SK-N-SH (cell line): Measurements from ENCODE around the gene MEAK7. TPM values are rescaled to one million over a fixed set of nuclear protein-coding genes. Genes with fewer than 3 reads are reported as not detected.

Experiments
- CTCF ChIA-PET: fragments of 300-600, 350-600 bp; formaldehyde crosslinking; extraction: SDS; loops from one replicate; lab custom pipeline; 2021; lab: Yijun Ruan, JAX
- POLR2A ChIA-PET: fragments of 350-600 bp; sonication (Branson Sonifier 250); formaldehyde crosslinking; extraction: SDS; loops from one replicate; lab custom pipeline; 2020; ENCODE audit warnings: antibody characterized with exemption, inconsistent platforms; lab: Yijun Ruan, JAX
- DNase-seq: peaks from one replicate; pipeline ENCODE4 v3.0.0; 2012
- H2AFZ ChIP-seq: fragments of 200-600 bp; sonication (generic); 2 replicates; pipeline ENCODE4 v1.8.1; 2016; ENCODE audit warnings: antibody characterized with exemption, mild to moderate bottlenecking, low read depth
- H3F3A ChIP-seq: fragments of 200-600 bp; sonication (generic); replicated peaks from 2 replicates; pipeline ENCODE3; 2016; ENCODE audit warnings: antibody characterized with exemption, mild to moderate bottlenecking; ENCODE audit not compliant: insufficient read depth
- H3K27ac ChIP-seq, 2 experiments: fragments of 200-500 bp in 1 of 2; fragments of 200-600 bp in 1 of 2; sonication (Bioruptor generic) in 1 of 2; sonication (generic), shearing (Covaris generic) in 1 of 2; 2 replicates each; pipeline versions ENCODE4 v1.5.1 to v1.6.1; 2014 to 2016; ENCODE audit warnings: low read depth in 2 of 2, inconsistent platforms in 1 of 2, low read length in 1 of 2, mild to moderate bottlenecking in 1 of 2, mixed read lengths in 1 of 2
- H3K27me3 ChIP-seq: fragments of 200-600 bp; sonication (generic), shearing (Covaris generic); 2 replicates; pipeline ENCODE4 v1.6.1; 2016; ENCODE audit warnings: mixed run types; ENCODE audit not compliant: insufficient read depth
- H3K36me3 ChIP-seq, 2 experiments: fragments of 200-500 bp in 1 of 2; fragments of 200-600 bp in 1 of 2; sonication (Bioruptor generic) in 1 of 2; sonication (generic) in 1 of 2; replicated peaks in 1 of 2; 2 replicates each; pipeline versions ENCODE3 to v1.5.1; 2014 to 2016; ENCODE audit warnings: low read length in 1 of 2, mild to moderate bottlenecking in 1 of 2; ENCODE audit not compliant: insufficient read depth in 2 of 2, control insufficient read depth in 1 of 2
- H3K4me1 ChIP-seq, 2 experiments: fragments of 200-500 bp in 1 of 2; fragments of 200-600 bp in 1 of 2; sonication (Bioruptor generic) in 1 of 2; sonication (generic), shearing (Covaris generic) in 1 of 2; 2 replicates each; pipeline versions ENCODE4 v1.5.1 to v1.6.1; 2014 to 2016; ENCODE audit warnings: low read depth in 1 of 2, low read length in 1 of 2, mixed run types in 1 of 2; ENCODE audit not compliant: insufficient read depth in 2 of 2, control insufficient read depth in 1 of 2
- H3K4me2 ChIP-seq: fragments of 200-600 bp; sonication (generic), shearing (Covaris generic); 2 replicates; pipeline ENCODE4 v1.6.1; 2017; ENCODE audit warnings: mixed run types
- H3K4me3 ChIP-seq, 2 experiments: fragments of 200-500 bp in 1 of 2; fragments of 200-600 bp in 1 of 2; sonication (Bioruptor generic) in 1 of 2; sonication (generic), shearing (Covaris generic) in 1 of 2; 2 replicates each; pipeline versions ENCODE4 v1.5.1 to v1.8.1; 2014 to 2016; ENCODE audit warnings: low read depth in 2 of 2, inconsistent platforms in 1 of 2, low read length in 1 of 2, mild to moderate bottlenecking in 1 of 2, mixed read lengths in 1 of 2, moderate library complexity in 1 of 2
- H3K79me2 ChIP-seq: fragments of 200-600 bp; sonication (generic); 2 replicates; pipeline ENCODE4 v1.8.1; 2017; ENCODE audit warnings: mild to moderate bottlenecking; ENCODE audit not compliant: insufficient read depth
- H3K9ac ChIP-seq: fragments of 200-600 bp; sonication (generic); 2 replicates; pipeline ENCODE4 v1.6.1; 2017; ENCODE audit warnings: mixed run types
- H3K9me2 ChIP-seq: fragments of 200-600 bp; sonication (generic); 2 replicates; pipeline ENCODE4 v1.6.1; 2017; ENCODE audit warnings: mixed run types
- H3K9me3 ChIP-seq: fragments of 200-600 bp; sonication (generic); 2 replicates; pipeline ENCODE4 v1.6.1; 2017; ENCODE audit warnings: mixed run types, mild to moderate bottlenecking, moderate library complexity
- H4K20me1 ChIP-seq: fragments of 200-600 bp; sonication (generic); 2 replicates; pipeline ENCODE4 v1.6.1; 2017; ENCODE audit warnings: mild to moderate bottlenecking, mixed run types; ENCODE audit not compliant: insufficient read depth
- CHD2 ChIP-seq: fragments of 150-350 bp; IDR thresholded peaks from 2 replicates; pipeline ENCODE4 v1.6.1; 2018; ENCODE audit warnings: low read length; ENCODE audit not compliant: partially characterized antibody
- ELF1 ChIP-seq: IDR thresholded peaks from 2 replicates; pipeline ENCODE4 v1.4.0; 2012
- EP300 ChIP-seq, 2 experiments: IDR thresholded peaks; 2 replicates each; pipeline versions ENCODE4 v1.4.0 to v1.6.1; 2012; ENCODE audit warnings: borderline replicate concordance in 1 of 2, low read depth in 1 of 2, low read length in 1 of 2
- EZH2phosphoT487 ChIP-seq: fragments of 200-600 bp; sonication (generic); IDR thresholded peaks from 2 replicates; pipeline ENCODE4 v1.6.1; 2017; ENCODE audit warnings: low read depth, mixed run types, mild to moderate bottlenecking, antibody characterized with exemption, moderate library complexity, borderline replicate concordance
- FOSL2 ChIP-seq: IDR thresholded peaks from 2 replicates; pipeline ENCODE4 v1.4.0; 2012; ENCODE audit warnings: low read depth, mild to moderate bottlenecking, moderate library complexity, borderline replicate concordance
- FOXJ3 ChIP-seq: sonication (generic); formaldehyde crosslinking; IDR thresholded peaks from 2 replicates; pipeline ENCODE4 v1.5.1; 2020; ENCODE audit warnings: mild to moderate bottlenecking, missing genetic modification reagents
- GABPA ChIP-seq: IDR thresholded peaks from 2 replicates; pipeline ENCODE4 v1.4.0; 2012; ENCODE audit warnings: low read depth, mild to moderate bottlenecking
- JUND ChIP-seq: IDR thresholded peaks from 2 replicates; pipeline ENCODE4 v1.4.0; 2012
- MEF2A ChIP-seq: IDR thresholded peaks from 2 replicates; pipeline ENCODE4 v1.4.0; 2012; ENCODE audit warnings: low read depth, borderline replicate concordance
- MXI1 ChIP-seq: IDR thresholded peaks from 2 replicates; pipeline ENCODE4 v1.6.1; 2012; ENCODE audit warnings: mild to moderate bottlenecking, low read depth, low read length, improper control_type of control experiment
- NFIC ChIP-seq: IDR thresholded peaks from 2 replicates; pipeline ENCODE4 v1.4.0; 2012; ENCODE audit warnings: borderline replicate concordance
- POLR2AphosphoS5 ChIP-seq: IDR thresholded peaks from 2 replicates; pipeline ENCODE4 v1.6.1; 2012; ENCODE audit warnings: low read depth, low read length
- RCOR1 ChIP-seq: fragments of 150-350 bp; IDR thresholded peaks from 2 replicates; pipeline ENCODE4 v1.6.1; 2017; ENCODE audit warnings: antibody characterized with exemption, low read length
- SMC3 ChIP-seq: IDR thresholded peaks from 2 replicates; pipeline ENCODE4 v1.6.1; 2012; ENCODE audit warnings: low read depth, low read length, improper control_type of control experiment
- TAF1 ChIP-seq: IDR thresholded peaks from 2 replicates; pipeline ENCODE4 v1.6.1; 2012; ENCODE audit warnings: low read depth, mild to moderate bottlenecking, low read length, moderate library complexity, borderline replicate concordance
- TEAD4 ChIP-seq: IDR thresholded peaks from 2 replicates; pipeline ENCODE4 v1.4.0; 2012; ENCODE audit warnings: mild to moderate bottlenecking, borderline replicate concordance; ENCODE audit not compliant: insufficient read depth
- WGBS: methylation state at CpG from one replicate; pipeline ENCODE4 v1.1.6; 2017; ENCODE audit warnings: low lambda C conversion rate; 5-methylcytosine and 5-hydroxymethylcytosine counted together
- polyA plus RNA-seq, 3 experiments: library from polyadenylated mRNA; depleted of rRNA; stranded (reverse); fragments of >200 nt; gene quantifications; 2 replicates each; pipeline ENCODE4 v1.2.3, GENCODE V29; 2012
- TF ChIP-seq, protein P1 (sequence below): fragments of 150-350 bp; IDR thresholded peaks from 2 replicates; pipeline ENCODE4 v1.6.1; 2017; ENCODE audit warnings: antibody characterized with exemption, low read length, low read depth, borderline replicate concordance
- TF ChIP-seq, protein P2 (sequence below): IDR thresholded peaks from 2 replicates; pipeline ENCODE4 v1.4.0; 2012; ENCODE audit warnings: low read depth, borderline replicate concordance
- TF ChIP-seq, protein P3 (sequence below): IDR thresholded peaks from 2 replicates; pipeline ENCODE4 v1.6.1; 2012; ENCODE audit warnings: mild to moderate bottlenecking, low read depth, low read length, moderate library complexity

The MEAK7 gene
- polyA plus RNA-seq, 1 of the 3 experiments (the other 2 are of a cell fraction) = 11.9 TPM

DNA sequence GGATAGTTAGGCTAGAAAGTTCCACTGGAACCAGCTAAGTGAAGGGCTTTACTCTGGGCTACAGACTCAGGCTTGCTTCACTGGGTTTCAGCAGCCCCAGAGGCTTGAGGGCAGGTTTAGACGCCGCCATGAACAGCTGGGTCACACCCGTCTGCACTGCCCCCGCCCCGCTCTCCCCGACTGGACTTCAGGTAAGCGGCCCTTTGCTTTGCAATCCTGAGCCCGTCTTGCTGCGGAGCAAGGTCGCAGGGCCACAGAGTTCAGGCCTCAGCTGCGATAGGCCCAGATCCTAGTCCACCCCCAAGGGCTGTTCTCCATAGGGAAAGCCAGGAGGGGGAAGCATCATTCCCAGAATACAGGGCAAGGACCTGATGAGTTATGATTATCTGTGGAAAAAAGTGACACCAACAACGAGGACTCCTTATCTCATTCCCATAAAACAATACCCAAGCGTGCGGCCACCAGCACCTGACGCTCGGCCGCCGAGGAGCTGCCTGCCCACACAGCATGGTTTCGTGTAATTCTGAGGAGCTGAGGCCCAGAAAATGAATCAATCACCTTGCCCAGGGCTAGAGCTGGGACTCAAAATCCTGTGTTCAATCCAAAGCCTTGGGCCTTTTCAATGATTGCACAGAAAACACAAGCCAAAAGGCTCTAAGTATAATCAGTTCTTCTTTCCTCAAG lies 20.4 kb downstream of the MEAK7 start:
- no peak overlapping the region for H3K4me3 ChIP-seq
- H3K27ac ChIP-seq = no peak overlapping the region
- H2AFZ ChIP-seq = no peak overlapping the region
- TF ChIP-seq ELF1 = no peak
- TF ChIP-seq, all 33 proteins: peak for 0
- CTCF ChIA-PET = interaction anchor here (0.6 to 4.7 kb wide), 41 partner anchors 8 to 528 kb away, joined by 3 to 67 read pairs (median 4); partner anchors contain the start of gene TAF1C
- DNase-seq = no peak
- WGBS = 93% methylated on average over 19 of the region's 19 CpGs
- H3K9me3 ChIP-seq = no peaks in the 10 kb centered on the region
- H4K20me1 ChIP-seq = 0 out of 2 replicates have a peak, but pooled peaks cover 4% of the 10 kb centered on the region
- POLR2A ChIA-PET = no interaction called here
- H3K27me3 ChIP-seq = no peaks in the 10 kb centered on the region
- no peak overlapping the region for H3K4me2 ChIP-seq
- no peaks in the 10 kb centered on the region; a peak in 1 of 4 replicates for H3K4me1 ChIP-seq
- H3K9ac ChIP-seq = no peak overlapping the region
- H3K36me3 ChIP-seq = peaks cover 36 to 47% of the 10 kb centered on the region in 2 experiments
- H3K9me2 ChIP-seq = no peaks in the 10 kb centered on the region
- peaks cover 3% of the 10 kb centered on the region for H3F3A ChIP-seq
- H3K79me2 ChIP-seq = no peaks in the 10 kb centered on the region

DNA sequence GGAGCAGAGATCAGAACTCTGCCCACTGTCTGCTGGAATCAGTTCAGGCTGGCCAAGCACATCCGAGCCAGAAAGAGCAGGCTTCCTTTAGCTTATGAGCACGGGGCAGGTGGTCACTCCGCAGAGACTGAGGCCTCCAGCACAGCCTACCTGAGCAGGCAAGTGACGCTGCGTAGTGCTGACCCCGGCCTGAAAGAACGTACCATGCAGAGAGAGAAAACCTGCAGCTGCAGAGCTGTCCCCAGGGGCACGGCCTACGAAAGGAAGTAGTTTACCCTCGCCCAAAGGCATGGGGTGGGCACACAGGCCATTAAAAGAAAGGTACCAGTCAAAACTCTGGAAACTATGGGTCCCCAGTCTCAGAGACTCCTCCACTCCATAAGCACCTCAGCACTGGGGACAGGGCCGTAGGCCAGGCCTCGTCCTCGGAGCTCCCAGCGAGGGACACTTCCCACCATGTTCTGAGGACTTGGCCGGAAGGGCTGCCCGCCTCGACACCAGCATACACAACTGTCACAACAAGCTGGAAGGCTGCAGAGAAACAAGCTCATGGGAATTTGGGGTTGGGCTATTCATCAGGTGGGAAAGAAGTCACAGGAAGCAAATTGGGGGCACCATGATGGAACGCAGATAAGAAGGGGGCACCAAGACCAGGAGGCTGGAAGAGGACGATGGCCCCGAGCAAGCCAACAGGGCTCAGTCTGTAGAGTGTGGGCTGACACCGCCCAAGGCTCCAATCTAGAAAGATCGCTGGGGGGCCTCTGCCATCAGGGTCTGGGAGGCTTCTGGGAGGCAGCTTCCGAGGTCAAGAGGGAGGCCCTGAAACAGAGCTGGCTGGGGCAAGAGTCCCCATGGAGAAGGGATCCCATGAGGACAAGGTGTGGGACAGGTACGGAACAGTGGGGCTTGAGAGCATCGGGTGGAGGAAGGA lies 21.2 kb downstream of the MEAK7 start:
- Histone ChIP-seq H3K36me3 (peaks cover 30 to 39% of the 10 kb centered on the region in 2 experiments), H3K4me1 (no peaks in the 10 kb centered on the region; a peak in 1 of 4 replicates), H2AFZ (no peak overlapping the region), H3K9me3 (no peaks in the 10 kb centered on the region), H3K27me3 (no peaks in the 10 kb centered on the region), H3K9me2 (no peaks in the 10 kb centered on the region), H3K79me2 (no peaks in the 10 kb centered on the region), H3F3A (peaks cover 11% of the 10 kb centered on the region), H4K20me1 (peaks cover 4% of the 10 kb centered on the region; the same call in 1 of the 2 replicates), H3K9ac (no peak overlapping the region), H3K27ac (no peak overlapping the region), H3K4me3 (no peak overlapping the region), H3K4me2 (no peak overlapping the region)
- ChIA-PET POLR2A (no interaction called here), CTCF (interaction anchor here (0.8 to 4.7 kb wide), 25 partner anchors 9 to 526 kb away, joined by 3 to 67 read pairs (median 5); partner anchors contain the start of gene TAF1C)
- 94% methylated on average over 19 of the region's 25 CpGs for WGBS
- no peak for DNase-seq
- no peak for TF ChIP-seq ELF1
- no peak for TF ChIP-seq NFIC
- no peak for TF ChIP-seq TEAD4
- TF ChIP-seq, protein P1, sequence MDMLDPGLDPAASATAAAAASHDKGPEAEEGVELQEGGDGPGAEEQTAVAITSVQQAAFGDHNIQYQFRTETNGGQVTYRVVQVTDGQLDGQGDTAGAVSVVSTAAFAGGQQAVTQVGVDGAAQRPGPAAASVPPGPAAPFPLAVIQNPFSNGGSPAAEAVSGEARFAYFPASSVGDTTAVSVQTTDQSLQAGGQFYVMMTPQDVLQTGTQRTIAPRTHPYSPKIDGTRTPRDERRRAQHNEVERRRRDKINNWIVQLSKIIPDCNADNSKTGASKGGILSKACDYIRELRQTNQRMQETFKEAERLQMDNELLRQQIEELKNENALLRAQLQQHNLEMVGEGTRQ = no peak
- no peak for TF ChIP-seq SMC3
- TF ChIP-seq RCOR1 = no peak
- no peak for TF ChIP-seq MEF2A
- no peak for TF ChIP-seq POLR2AphosphoS5
- no peak for TF ChIP-seq JUND
- no peak for TF ChIP-seq TAF1
- TF ChIP-seq, protein P2, sequence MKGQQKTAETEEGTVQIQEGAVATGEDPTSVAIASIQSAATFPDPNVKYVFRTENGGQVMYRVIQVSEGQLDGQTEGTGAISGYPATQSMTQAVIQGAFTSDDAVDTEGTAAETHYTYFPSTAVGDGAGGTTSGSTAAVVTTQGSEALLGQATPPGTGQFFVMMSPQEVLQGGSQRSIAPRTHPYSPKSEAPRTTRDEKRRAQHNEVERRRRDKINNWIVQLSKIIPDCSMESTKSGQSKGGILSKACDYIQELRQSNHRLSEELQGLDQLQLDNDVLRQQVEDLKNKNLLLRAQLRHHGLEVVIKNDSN = no peak
- TF ChIP-seq EZH2phosphoT487 = no peak
- TF ChIP-seq, protein P3, sequence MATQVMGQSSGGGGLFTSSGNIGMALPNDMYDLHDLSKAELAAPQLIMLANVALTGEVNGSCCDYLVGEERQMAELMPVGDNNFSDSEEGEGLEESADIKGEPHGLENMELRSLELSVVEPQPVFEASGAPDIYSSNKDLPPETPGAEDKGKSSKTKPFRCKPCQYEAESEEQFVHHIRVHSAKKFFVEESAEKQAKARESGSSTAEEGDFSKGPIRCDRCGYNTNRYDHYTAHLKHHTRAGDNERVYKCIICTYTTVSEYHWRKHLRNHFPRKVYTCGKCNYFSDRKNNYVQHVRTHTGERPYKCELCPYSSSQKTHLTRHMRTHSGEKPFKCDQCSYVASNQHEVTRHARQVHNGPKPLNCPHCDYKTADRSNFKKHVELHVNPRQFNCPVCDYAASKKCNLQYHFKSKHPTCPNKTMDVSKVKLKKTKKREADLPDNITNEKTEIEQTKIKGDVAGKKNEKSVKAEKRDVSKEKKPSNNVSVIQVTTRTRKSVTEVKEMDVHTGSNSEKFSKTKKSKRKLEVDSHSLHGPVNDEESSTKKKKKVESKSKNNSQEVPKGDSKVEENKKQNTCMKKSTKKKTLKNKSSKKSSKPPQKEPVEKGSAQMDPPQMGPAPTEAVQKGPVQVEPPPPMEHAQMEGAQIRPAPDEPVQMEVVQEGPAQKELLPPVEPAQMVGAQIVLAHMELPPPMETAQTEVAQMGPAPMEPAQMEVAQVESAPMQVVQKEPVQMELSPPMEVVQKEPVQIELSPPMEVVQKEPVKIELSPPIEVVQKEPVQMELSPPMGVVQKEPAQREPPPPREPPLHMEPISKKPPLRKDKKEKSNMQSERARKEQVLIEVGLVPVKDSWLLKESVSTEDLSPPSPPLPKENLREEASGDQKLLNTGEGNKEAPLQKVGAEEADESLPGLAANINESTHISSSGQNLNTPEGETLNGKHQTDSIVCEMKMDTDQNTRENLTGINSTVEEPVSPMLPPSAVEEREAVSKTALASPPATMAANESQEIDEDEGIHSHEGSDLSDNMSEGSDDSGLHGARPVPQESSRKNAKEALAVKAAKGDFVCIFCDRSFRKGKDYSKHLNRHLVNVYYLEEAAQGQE = no peak
- no peak for TF ChIP-seq GABPA
- no peak for TF ChIP-seq CHD2
- TF ChIP-seq FOSL2 = no peak
- TF ChIP-seq MXI1 = no peak
- no peak for TF ChIP-seq FOXJ3 (CRISPR knock-in tag)
- no peak for TF ChIP-seq EP300 (IDR thresholded peaks at IDR 0.05; ENCODE audit: borderline replicate concordance in 1 of 2, low read depth in 1 of 2, low read length in 1 of 2)
